Neutrophil (primary cell): ENCODE results near the gene CMSS1.

Experiments used
- H3K27ac ChIP-seq: fragments of 200-600 bp; sonication (generic); 2 replicates; pipeline ENCODE4 v1.5.1; 2016; ENCODE audit warnings: mild to moderate bottlenecking, moderate library complexity
- H3K27me3 ChIP-seq: fragments of 200-600 bp; sonication (generic); 2 replicates; pipeline ENCODE4 v1.6.0; 2016; ENCODE audit warnings: mild to moderate bottlenecking
- H3K36me3 ChIP-seq: fragments of 200-600 bp; sonication (generic); 2 replicates; pipeline ENCODE4 v1.5.1; 2017
- H3K4me1 ChIP-seq, 2 experiments: fragments of 200-600 bp in 1 of 2; sonication (generic) in 1 of 2; 1 replicate in 1 of 2; 2 replicates in 1 of 2; pipeline versions ENCODE4 v1.5.1 to v1.6.1; 2013 to 2016; ENCODE audit warnings: low read depth in 1 of 2, low read length in 1 of 2, mild to moderate bottlenecking in 1 of 2, moderate library complexity in 1 of 2; ENCODE audit not compliant: control insufficient read depth in 1 of 2, insufficient read depth in 1 of 2
- H3K4me3 ChIP-seq, 2 experiments: fragments of 200-600 bp in 1 of 2; sonication (generic) in 1 of 2; 1 replicate in 1 of 2; 2 replicates in 1 of 2; pipeline ENCODE4 v1.5.1; 2013 to 2016; ENCODE audit warnings: low read depth in 1 of 2, low read length in 1 of 2, mild to moderate bottlenecking in 1 of 2, moderate library complexity in 1 of 2
- H3K9me3 ChIP-seq: fragments of 200-600 bp; sonication (generic); 2 replicates; pipeline ENCODE4 v1.5.1; 2016
- CTCF ChIP-seq: fragments of 200-600 bp; sonication (generic); IDR thresholded peaks from 2 replicates; pipeline ENCODE4 v1.5.1; 2016; ENCODE audit warnings: antibody characterized with exemption

The CMSS1 gene

GRCh38 chr3:99934975-99935797 is 117.5 kb downstream of the CMSS1 start:
- Histone ChIP-seq H3K36me3 (no peaks in the 10 kb centered on the region), H3K4me3 (no peak overlapping the region), H3K27ac (no peak overlapping the region), H3K4me1 (no peaks in the 10 kb centered on the region), H3K9me3 (no peaks in the 10 kb centered on the region), H3K27me3 (no peaks in the 10 kb centered on the region)
- TF ChIP-seq CTCF: no peak

GRCh38 chr3:99938270-99938911 is 120.7 kb downstream of the CMSS1 start:
- no peak overlapping the region for H3K27ac ChIP-seq
- no peak overlapping the region for H3K4me3 ChIP-seq
- no peaks in the 10 kb centered on the region for H3K36me3 ChIP-seq
- H3K9me3 ChIP-seq: no peaks in the 10 kb centered on the region
- no peak for TF ChIP-seq CTCF
- no peaks in the 10 kb centered on the region for H3K27me3 ChIP-seq
- H3K4me1 ChIP-seq: no peaks in the 10 kb centered on the region

- no peaks in the 10 kb centered on the region for H3K9me3 ChIP-seq
- no peaks in the 10 kb centered on the region for H3K4me1 ChIP-seq
- no peak overlapping the region for H3K27ac ChIP-seq
- no peaks in the 10 kb centered on the region for H3K27me3 ChIP-seq
- H3K36me3 ChIP-seq: no peaks in the 10 kb centered on the region
- TF ChIP-seq CTCF: no peak
- no peak overlapping the region for H3K4me3 ChIP-seq
Measured at GRCh38 chr3:99939876-99940275, 122.2 kb downstream of the CMSS1 start.

- Histone ChIP-seq H3K9me3 (no peaks in the 10 kb centered on the region), H3K4me3 (no peak overlapping the region), H3K27ac (no peak overlapping the region), H3K27me3 (no peaks in the 10 kb centered on the region), H3K4me1 (no peaks in the 10 kb centered on the region), H3K36me3 (no peaks in the 10 kb centered on the region)
- no peak for TF ChIP-seq CTCF
Measured at GRCh38 chr3:99940350-99940749, 122.7 kb downstream of the CMSS1 start.

- H3K4me3 ChIP-seq: no peak overlapping the region
- no peaks in the 10 kb centered on the region for H3K27me3 ChIP-seq
- no peak overlapping the region for H3K27ac ChIP-seq
- H3K4me1 ChIP-seq: no peaks in the 10 kb centered on the region
- H3K9me3 ChIP-seq: no peaks in the 10 kb centered on the region
- TF ChIP-seq CTCF: no peak
- no peaks in the 10 kb centered on the region for H3K36me3 ChIP-seq
Measured at GRCh38 chr3:99941211-99941610, 123.5 kb downstream of the CMSS1 start.
